Measurements from ENCODE around the gene SRRM1.

SRRM1 gene

GRCh38 chr1:24683713-24684162 is 40.6 kb downstream of the SRRM1 start:
- DNase-seq: peak; percentile 94 to 95
- Histone ChIP-seq H3K27ac (ENCODE audit: low read depth, low read length) (no peak overlapping the region), H3K4me2 (ENCODE audit: low read length) (no peak overlapping the region), H3K79me2 (ENCODE audit: control insufficient read depth, insufficient read depth, low read length, poor library complexity) (peaks cover under 1% of the 10 kb centered on the region), H2BK120ac (ENCODE audit: insufficient read depth, low read length, poor library complexity) (no peak overlapping the region), H3K23ac (ENCODE audit: low read length) (no peak overlapping the region), H3K4me1 (ENCODE audit: control insufficient read depth in 1 of 2, insufficient read depth in 2 of 2, low read length in 2 of 2) (peaks cover under 1 to 3% of the 10 kb centered on the region in 2 experiments), H3K9me3 (ENCODE audit: insufficient read depth, low read depth, low read length) (no peaks in the 10 kb centered on the region), H3K27me3 (ENCODE audit: insufficient read depth, low read length) (no peaks in the 10 kb centered on the region), H3K18ac (ENCODE audit: low read length) (no peak overlapping the region), H2BK12ac (ENCODE audit: low read length) (no peak overlapping the region), H4K8ac (ENCODE audit: low read depth, low read length) (no peak overlapping the region), H3K4ac (ENCODE audit: low read depth, low read length) (no peak overlapping the region), H3K36me3 (ENCODE audit: control insufficient read depth in 1 of 2, insufficient read depth in 2 of 2, low read length in 2 of 2) (no peaks in the 10 kb centered on the region), H4K91ac (ENCODE audit: low read depth, low read length) (no peak overlapping the region), H2AFZ (ENCODE audit: insufficient read depth, low read length, poor library complexity) (no peak overlapping the region), H3K9ac (ENCODE audit: low read length) (no peak overlapping the region), H3K14ac (ENCODE audit: low read length) (no peak overlapping the region), H2BK5ac (ENCODE audit: low read depth, low read length, poor library complexity) (no peak overlapping the region), H4K12ac (ENCODE audit: low read depth, low read length) (no peak overlapping the region), H3K4me3 (ENCODE audit: low read depth, low read length) (no peak overlapping the region), H3K79me1 (ENCODE audit: low read length) (peaks cover 1% of the 10 kb centered on the region), H2AK5ac (ENCODE audit: low read length) (no peak overlapping the region)
- no CpG with 5 or more reads among the region's 6 CpGs for WGBS (ENCODE audit: extremely low coverage, insufficient coverage, insufficient read length)

GRCh38 chr1:24688033-24688432 is 44.9 kb downstream of the SRRM1 start:
- Histone ChIP-seq H3K79me2 (ENCODE audit: control insufficient read depth, insufficient read depth, low read length, poor library complexity) (peaks cover 1% of the 10 kb centered on the region), H3K4me1 (ENCODE audit: control insufficient read depth in 1 of 2, insufficient read depth in 2 of 2, low read length in 2 of 2) (peaks cover 7 to 13% of the 10 kb centered on the region in 2 experiments), H4K8ac (ENCODE audit: low read depth, low read length) (no peak overlapping the region), H2AFZ (ENCODE audit: insufficient read depth, low read length, poor library complexity) (no peak overlapping the region), H3K18ac (ENCODE audit: low read length) (peak overlapping the region; percentile 73), H3K4ac (ENCODE audit: low read depth, low read length) (no peak overlapping the region), H2AK5ac (ENCODE audit: low read length) (no peak overlapping the region), H2BK120ac (ENCODE audit: insufficient read depth, low read length, poor library complexity) (no peak overlapping the region), H3K23ac (ENCODE audit: low read length) (no peak overlapping the region), H3K27me3 (ENCODE audit: insufficient read depth, low read length) (no peaks in the 10 kb centered on the region), H4K12ac (ENCODE audit: low read depth, low read length) (no peak overlapping the region), H3K4me2 (ENCODE audit: low read length) (no peak overlapping the region), H3K36me3 (ENCODE audit: control insufficient read depth in 1 of 2, insufficient read depth in 2 of 2, low read length in 2 of 2) (no peaks in the 10 kb centered on the region), H2BK5ac (ENCODE audit: low read depth, low read length, poor library complexity) (no peak overlapping the region), H2BK12ac (ENCODE audit: low read length) (peak overlapping the region; percentile 66), H3K4me3 (ENCODE audit: low read depth, low read length) (no peak overlapping the region), H3K27ac (ENCODE audit: low read depth, low read length) (no peak overlapping the region), H3K9me3 (ENCODE audit: insufficient read depth, low read depth, low read length) (no peaks in the 10 kb centered on the region), H3K9ac (ENCODE audit: low read length) (no peak overlapping the region), H4K91ac (ENCODE audit: low read depth, low read length) (no peak overlapping the region), H3K14ac (ENCODE audit: low read length) (no peak overlapping the region), H3K79me1 (ENCODE audit: low read length) (peaks cover 7% of the 10 kb centered on the region)
- WGBS (ENCODE audit: extremely low coverage, insufficient coverage, insufficient read length): no CpG with 5 or more reads among the region's 2 CpGs
- no peak for DNase-seq

DNA sequence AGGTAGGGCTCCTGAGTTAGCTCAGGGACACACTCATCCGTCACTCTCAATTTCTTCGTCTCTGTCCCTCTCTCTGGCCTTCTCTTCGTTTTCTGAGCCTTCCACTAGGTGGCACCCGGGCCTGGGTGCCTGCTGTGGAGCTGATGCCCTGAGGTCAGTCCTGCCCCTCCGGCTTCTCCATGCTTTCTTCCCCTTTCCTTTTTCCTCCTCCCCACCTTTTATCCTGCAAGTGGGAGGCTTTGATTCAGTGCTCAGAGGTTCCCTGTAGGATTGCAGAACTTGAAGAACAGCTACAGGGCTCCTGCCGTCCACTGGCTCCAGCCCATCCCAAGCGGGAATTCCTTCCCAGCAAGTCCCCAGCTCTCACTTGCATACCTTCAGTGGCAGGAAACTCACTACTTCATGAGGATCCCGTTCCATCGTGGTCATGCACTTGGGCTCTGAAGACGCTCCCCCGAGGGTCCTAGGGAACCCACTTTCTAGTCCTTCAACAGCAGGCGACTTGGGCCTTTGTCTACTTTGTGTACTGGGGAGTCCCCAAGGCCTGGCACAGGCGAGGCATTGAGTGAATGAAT is 45.6 kb downstream of the SRRM1 start:
- H3K9me3 ChIP-seq (ENCODE audit: insufficient read depth, low read depth, low read length): no peaks in the 10 kb centered on the region
- H4K12ac ChIP-seq (ENCODE audit: low read depth, low read length): no peak overlapping the region
- H2AK5ac ChIP-seq (ENCODE audit: low read length): peak overlapping the region; percentile 84
- DNase-seq: peak; percentile 73 to 87
- no peak overlapping the region for H2BK5ac ChIP-seq (ENCODE audit: low read depth, low read length, poor library complexity)
- no peak overlapping the region for H3K23ac ChIP-seq (ENCODE audit: low read length)
- peak overlapping the region; percentile 60 for H3K14ac ChIP-seq (ENCODE audit: low read length)
- no peak overlapping the region for H3K9ac ChIP-seq (ENCODE audit: low read length)
- H3K27me3 ChIP-seq (ENCODE audit: insufficient read depth, low read length): no peaks in the 10 kb centered on the region
- H3K79me1 ChIP-seq (ENCODE audit: low read length): peaks cover 11% of the 10 kb centered on the region
- H3K79me2 ChIP-seq (ENCODE audit: control insufficient read depth, insufficient read depth, low read length, poor library complexity): peaks cover 1% of the 10 kb centered on the region
- no peak overlapping the region for H3K4ac ChIP-seq (ENCODE audit: low read depth, low read length)
- peaks cover 8 to 17% of the 10 kb centered on the region in 2 experiments for H3K4me1 ChIP-seq (ENCODE audit: control insufficient read depth in 1 of 2, insufficient read depth in 2 of 2, low read length in 2 of 2)
- no peaks in the 10 kb centered on the region for H3K36me3 ChIP-seq (ENCODE audit: control insufficient read depth in 1 of 2, insufficient read depth in 2 of 2, low read length in 2 of 2)
- no peak overlapping the region for H3K27ac ChIP-seq (ENCODE audit: low read depth, low read length)
- H2AFZ ChIP-seq (ENCODE audit: insufficient read depth, low read length, poor library complexity): peak overlapping the region; percentile 10
- H3K18ac ChIP-seq (ENCODE audit: low read length): peak overlapping the region; percentile 90
- peak overlapping the region; percentile 74 for H4K91ac ChIP-seq (ENCODE audit: low read depth, low read length)
- H3K4me2 ChIP-seq (ENCODE audit: low read length): no peak overlapping the region
- H3K4me3 ChIP-seq (ENCODE audit: low read depth, low read length): no peak overlapping the region
- peak overlapping the region; percentile 54 for H2BK120ac ChIP-seq (ENCODE audit: insufficient read depth, low read length, poor library complexity)
- no CpG with 5 or more reads among the region's 13 CpGs for WGBS (ENCODE audit: extremely low coverage, insufficient coverage, insufficient read length)
- H2BK12ac ChIP-seq (ENCODE audit: low read length): peak overlapping the region; percentile 86
- H4K8ac ChIP-seq (ENCODE audit: low read depth, low read length): peak overlapping the region; percentile 35

- peaks cover 15% of the 10 kb centered on the region for H3K79me1 ChIP-seq (ENCODE audit: low read length)
- no peaks in the 10 kb centered on the region for H3K27me3 ChIP-seq (ENCODE audit: insufficient read depth, low read length)
- peaks cover 1% of the 10 kb centered on the region for H3K79me2 ChIP-seq (ENCODE audit: control insufficient read depth, insufficient read depth, low read length, poor library complexity)
- no peak overlapping the region for H3K18ac ChIP-seq (ENCODE audit: low read length)
- peaks cover 16 to 25% of the 10 kb centered on the region in 2 experiments for H3K4me1 ChIP-seq (ENCODE audit: control insufficient read depth in 1 of 2, insufficient read depth in 2 of 2, low read length in 2 of 2)
- no peak overlapping the region for H3K4ac ChIP-seq (ENCODE audit: low read depth, low read length)
- no peak overlapping the region for H3K4me3 ChIP-seq (ENCODE audit: low read depth, low read length)
- no peak overlapping the region for H2BK120ac ChIP-seq (ENCODE audit: insufficient read depth, low read length, poor library complexity)
- no peak overlapping the region for H4K12ac ChIP-seq (ENCODE audit: low read depth, low read length)
- H2AK5ac ChIP-seq (ENCODE audit: low read length): no peak overlapping the region
- no peak overlapping the region for H4K8ac ChIP-seq (ENCODE audit: low read depth, low read length)
- DNase-seq: no peak
- no peak overlapping the region for H3K23ac ChIP-seq (ENCODE audit: low read length)
- no peak overlapping the region for H3K14ac ChIP-seq (ENCODE audit: low read length)
- no peak overlapping the region for H4K91ac ChIP-seq (ENCODE audit: low read depth, low read length)
- H3K9ac ChIP-seq (ENCODE audit: low read length): no peak overlapping the region
- no peak overlapping the region for H3K27ac ChIP-seq (ENCODE audit: low read depth, low read length)
- H3K9me3 ChIP-seq (ENCODE audit: insufficient read depth, low read depth, low read length): no peaks in the 10 kb centered on the region
- no peak overlapping the region for H2BK12ac ChIP-seq (ENCODE audit: low read length)
- no peak overlapping the region for H3K4me2 ChIP-seq (ENCODE audit: low read length)
- no peak overlapping the region for H2BK5ac ChIP-seq (ENCODE audit: low read depth, low read length, poor library complexity)
- H2AFZ ChIP-seq (ENCODE audit: insufficient read depth, low read length, poor library complexity): no peak overlapping the region
- no CpG with 5 or more reads among the region's 2 CpGs for WGBS (ENCODE audit: extremely low coverage, insufficient coverage, insufficient read length)
- no peaks in the 10 kb centered on the region for H3K36me3 ChIP-seq (ENCODE audit: control insufficient read depth in 1 of 2, insufficient read depth in 2 of 2, low read length in 2 of 2)
These were observed 47.9 kb downstream of the SRRM1 start for GRCh38 chr1:24691051-24691450.

All from trophoblast cell (in vitro differentiated cells and primary cell).